CD4-positive, alpha-beta T cell treated with Interleukin-2 at 100 ng/mL for 4 hours (primary cell): Measurements from ENCODE around the gene ECE1.
"Not testable (repeated sequence)": the region's sequence is repeated elsewhere in the genome, so short reads cannot be mapped to it uniquely, and the experiment has no call there.

Source experiments
- DNase-seq: peaks from one replicate; pipeline ENCODE4 v3.0.0-alpha.2; 2020; ENCODE audit warnings: low spot score

The ECE1 gene

DNA sequence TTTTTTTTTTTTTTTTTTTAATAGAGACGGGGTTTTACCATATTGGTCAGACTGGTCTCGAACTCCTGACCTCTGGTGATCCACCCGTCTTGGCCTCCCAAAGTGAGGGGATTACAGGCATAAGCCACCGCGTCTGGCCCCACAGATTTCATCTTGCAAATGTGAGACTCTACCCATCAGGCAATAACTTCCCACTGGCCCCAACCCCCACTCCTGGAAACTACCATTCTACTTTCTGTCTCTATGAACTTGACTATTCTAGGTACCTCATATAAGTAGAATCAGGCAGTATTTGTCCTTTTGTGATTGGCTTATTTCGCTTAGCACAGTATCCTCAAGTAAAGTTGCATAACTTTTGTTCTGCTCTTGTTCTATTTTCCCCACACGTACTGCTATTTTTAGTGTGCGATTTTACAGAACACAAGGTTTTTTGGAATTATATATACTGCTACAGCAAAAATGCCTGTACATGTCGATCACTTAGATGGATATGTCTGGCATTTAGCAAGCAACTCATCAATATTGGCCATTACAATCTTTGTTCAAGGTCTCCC lies 40.2 kb downstream of the ECE1 start:
- DNase-seq, result no peak

DNA sequence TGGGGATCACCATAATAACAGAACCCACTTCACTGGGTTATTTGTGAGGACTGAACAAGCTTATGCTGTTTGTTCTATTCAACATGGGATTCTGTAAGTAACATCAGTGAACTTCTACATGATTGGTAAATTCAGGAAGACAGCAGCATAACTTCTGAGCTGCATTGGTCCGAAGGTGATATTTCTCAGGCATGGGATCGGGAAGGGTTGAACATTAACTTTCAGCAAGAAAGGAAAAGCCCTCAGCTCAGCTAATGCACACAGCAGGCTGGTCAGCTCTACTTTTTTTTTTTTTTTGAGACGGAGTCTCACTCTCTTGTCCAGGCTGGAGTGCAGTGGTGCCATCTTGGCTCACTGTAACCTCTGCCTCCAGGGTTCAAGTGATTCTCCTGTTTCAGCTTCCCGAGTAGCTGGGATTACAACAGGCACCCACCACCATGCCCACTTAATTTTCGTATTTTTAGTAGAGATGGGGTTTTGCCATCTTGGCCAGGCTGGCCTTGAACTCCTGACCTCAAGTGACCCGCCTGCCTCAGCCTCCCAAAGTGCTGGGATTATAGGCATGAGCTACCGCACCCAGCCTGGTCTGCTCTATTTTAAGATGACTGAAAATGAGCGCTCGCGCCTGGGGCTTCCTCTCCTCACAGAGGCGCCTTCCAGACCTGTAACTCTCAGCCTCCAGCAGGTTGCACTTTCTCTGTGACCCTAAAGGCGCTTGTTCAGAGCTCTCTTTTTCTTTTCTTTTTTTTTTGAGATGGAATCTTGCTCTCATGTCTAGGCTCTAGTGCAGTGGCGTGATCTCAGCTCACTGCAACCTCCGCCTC lies 42.2 kb downstream of the ECE1 start:
- DNase-seq, result no peak

DNA sequence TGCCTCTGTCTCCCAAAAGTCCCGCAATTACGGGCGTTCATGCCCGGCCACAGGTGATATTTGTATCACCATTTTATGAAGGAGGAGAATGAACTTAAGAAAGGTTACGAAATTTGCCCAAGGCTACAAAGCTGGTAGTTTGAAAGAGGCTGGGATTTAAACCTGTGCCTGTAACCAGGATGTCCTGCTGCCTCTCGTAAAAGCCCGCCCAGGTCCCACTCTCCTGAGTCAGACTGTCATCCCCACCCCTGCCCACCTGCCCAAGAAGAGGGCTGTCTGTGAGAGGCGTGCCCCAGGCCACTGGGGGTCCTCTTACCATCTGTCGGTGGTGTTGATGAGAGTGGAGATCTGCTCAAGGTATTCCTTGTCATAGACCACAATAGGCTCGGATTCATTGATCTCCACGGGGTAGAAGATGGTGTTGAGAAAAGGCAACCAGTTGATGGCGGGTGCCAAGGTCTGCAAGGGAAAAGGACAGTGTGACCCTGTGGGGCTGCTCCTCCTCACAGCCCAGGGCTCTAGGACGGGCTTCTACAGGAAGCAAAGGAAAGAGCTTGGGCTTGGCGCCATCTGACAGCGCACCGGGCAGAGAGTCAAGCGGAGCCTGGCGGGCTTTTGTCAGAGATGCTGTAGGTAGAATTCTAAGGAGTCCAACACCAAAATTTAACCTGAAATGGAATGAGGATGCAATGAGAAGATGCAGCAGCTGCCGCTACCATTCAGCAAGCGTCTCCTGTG lies 43.2 kb downstream of the ECE1 start:
- no peak for DNase-seq

DNA sequence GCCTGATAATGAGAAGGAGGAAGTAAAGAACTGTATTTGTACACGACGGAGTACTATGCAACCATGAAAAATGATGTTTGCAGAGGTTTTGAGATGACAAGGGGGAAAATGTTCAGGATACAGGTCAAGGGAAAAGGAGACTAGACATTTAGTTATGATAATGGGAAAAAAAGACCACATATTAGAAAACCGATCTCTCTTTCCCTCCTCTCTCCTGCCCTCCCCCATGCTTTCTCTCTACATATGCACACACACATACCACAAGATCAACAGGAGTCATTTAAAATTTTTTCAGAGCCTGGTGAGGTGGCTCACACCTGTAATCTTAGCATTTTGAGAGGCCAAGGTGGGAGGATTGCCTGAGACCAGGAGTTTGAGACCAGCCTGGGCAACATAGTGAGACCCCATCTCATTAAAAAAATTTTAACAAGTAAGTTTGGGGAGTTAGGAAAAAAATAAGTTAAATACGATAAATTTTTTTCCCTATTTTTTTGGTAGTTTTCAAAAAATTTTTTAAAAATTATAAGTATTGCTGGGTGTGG lies 44.5 kb downstream of the ECE1 start:
- DNase-seq, result no peak

DNA sequence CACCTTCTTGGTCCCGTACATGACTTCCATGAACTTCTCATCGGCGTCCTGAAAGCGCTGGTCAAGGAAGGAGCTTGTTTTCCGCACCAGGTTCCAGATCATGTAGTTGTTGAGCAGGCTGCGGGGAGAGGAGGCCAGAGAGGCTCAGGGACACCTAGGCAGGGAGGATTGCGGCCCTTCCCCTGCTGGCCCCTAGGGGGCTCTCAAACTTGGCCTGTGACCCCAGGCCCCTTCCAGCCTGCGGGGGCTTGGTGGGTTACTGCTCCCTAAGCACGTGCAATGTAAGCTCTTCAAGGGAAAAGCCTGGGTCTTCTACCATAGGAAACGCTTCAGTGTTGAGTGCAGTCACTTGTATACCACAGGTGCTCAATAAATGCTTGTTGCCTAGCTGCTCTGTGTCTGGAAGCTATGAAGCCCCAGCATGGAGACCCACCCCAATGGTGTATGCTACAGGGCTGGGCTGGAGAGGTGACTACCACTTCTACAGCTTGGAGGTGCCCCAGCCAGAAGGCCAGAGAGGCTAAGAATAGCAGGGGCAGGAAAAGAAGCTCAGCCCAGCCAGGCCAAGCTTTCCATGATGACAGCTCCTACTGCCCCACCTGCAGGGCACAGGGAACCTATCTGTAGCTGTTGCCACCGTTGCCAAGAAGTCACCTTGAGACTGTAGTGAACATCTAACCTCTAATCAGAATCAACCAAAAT lies 45.1 kb downstream of the ECE1 start:
- no peak for DNase-seq

DNA sequence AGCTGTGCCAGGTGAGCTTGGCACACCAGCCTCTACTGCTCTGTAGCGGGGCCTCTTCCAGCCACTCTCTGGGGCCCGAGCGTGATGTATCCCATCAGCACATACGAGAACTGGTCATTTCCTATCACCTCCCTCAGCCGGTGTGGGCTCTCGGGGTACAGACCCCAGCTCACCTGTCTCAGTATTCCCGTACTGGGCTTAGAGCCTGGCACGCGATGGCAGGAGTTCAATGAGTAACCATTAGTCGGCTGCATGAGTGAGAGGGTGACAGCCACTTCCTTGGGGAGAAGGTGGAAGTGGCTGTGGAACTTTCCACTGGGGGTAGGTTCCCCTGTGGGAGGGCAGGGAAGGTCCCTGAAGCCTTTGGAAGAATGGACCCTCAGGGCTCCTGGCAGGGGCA lies 46.1 kb downstream of the ECE1 start:
- DNase-seq, result no peak

DNA sequence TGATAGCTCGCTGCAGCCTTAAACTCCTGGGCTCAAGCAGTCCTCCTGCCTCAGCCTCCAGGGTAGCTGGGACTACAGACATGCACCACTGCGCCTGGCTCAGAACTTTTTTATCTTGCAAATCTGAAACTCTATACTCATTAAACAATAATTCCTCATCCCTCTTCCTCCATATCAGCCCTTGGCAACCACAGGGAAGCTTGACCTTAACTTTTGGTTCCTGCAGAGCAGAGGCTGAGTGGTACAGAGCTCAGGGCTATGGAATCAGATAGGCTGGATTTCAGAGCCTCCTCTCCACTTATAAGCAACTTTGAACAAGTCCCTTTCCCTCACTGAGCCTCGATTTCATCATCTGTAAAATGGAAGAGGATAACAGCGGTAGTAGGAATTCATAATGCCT lies 47.4 kb downstream of the ECE1 start:
- no peak for DNase-seq

DNA sequence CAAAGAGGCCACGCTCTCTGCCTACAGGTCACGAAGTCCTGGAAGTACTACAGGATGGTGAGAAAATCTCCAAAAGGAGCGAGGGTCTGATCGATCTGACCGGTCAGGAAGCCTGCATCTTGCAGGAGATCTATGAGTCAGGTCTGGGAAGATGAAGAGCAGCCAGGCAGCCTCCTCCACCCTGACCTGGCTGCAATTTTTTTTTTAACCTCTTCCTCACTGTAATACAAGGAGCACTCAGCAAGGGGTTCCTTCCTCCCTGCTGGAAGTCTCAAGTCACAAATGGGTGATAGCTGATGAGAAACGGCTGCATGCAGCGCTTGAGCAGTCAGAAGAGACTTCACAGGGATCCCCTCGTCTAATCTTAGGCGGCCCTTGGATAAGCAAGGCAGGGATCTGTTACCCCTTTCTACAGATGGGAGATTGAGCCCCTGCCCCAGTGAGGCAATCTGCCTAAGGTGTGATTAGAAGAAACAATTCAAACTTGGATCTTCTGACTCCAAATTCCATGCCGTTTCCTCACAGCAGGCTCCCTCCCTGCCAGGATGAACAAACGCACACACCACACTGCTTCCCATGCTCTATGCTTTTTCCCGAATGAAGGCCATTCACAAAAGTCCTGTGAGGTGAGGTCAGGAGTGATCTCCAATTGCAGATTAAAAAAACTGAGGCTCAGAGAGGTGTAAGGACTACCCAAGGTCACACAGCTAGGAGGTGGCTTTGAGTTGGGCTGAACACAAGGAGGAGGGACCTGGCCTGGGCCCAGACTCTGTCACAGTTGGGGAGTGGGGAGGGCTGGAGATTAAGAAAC lies 48.3 kb downstream of the ECE1 start:
- DNase-seq, result no peak

DNA sequence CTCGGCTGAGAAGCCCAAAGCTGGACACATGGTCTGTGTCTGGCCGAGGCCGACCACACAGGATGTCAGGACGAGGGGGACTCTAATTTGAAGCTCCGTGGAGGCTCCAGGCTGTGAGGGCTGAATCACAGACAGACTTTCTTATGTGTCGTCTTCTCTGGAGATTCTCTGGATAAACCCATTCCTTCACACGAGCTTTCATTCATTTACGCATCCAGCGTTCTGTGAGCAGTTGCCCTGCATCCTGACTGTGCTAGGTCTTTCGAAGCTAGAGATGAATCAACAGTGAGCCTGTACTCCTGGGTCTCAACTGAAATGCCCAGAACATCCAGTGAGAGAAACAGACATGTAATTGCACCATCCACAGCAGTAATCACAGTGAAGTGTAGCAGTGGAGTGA lies 49.6 kb downstream of the ECE1 start:
- DNase-seq, result no peak

DNA sequence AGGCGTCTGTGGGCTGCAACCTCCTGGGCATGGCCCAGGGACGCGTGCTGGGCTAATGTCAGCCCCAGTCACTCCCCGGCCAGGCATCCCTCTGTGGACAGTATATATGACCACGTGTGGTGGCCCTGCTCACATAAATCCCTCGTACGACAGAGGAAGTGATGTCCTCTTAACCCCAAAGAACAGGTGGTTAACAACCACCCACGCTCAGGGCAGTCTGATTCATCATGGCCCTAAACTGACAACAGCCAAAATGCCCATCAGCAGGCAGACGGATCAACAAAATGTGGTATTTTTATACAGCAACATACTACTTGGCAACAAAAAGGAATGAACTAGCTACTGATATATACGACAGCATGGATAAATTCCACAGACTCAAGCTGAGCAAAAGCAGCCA lies 51.0 kb downstream of the ECE1 start:
- DNase-seq, result no peak

DNA sequence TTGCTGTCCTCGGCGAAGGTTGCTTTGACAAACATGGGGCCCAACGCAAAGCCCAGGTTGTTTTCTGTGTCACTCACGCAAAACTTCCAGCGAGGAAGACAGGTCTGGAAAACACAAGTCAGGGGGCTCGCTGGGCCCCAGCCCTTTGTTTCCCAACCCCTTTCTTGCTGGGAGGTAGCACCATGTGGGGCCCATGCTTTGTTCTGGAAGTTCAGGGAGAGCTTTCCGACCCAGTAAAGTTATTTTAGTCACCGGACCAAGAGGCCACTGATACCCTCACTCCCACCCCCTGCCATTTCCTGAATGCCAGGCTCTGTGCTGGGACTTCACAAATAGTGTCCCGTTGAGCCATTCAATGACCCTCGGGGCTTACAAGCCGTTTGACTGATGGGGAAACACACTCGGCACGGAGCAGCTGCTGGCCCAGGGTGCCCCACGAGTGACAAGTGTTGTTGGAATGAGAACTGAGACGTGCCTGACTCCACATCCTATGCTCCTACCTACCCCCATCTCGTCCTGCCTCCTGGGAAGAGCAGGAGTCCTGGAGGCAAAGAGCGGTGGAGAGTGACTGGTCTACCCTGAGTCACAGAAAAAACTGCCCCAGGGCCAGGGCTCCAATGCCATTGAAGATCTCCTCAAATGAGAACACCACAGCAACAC lies 52.0 kb downstream of the ECE1 start:
- DNase-seq, result no peak

DNA sequence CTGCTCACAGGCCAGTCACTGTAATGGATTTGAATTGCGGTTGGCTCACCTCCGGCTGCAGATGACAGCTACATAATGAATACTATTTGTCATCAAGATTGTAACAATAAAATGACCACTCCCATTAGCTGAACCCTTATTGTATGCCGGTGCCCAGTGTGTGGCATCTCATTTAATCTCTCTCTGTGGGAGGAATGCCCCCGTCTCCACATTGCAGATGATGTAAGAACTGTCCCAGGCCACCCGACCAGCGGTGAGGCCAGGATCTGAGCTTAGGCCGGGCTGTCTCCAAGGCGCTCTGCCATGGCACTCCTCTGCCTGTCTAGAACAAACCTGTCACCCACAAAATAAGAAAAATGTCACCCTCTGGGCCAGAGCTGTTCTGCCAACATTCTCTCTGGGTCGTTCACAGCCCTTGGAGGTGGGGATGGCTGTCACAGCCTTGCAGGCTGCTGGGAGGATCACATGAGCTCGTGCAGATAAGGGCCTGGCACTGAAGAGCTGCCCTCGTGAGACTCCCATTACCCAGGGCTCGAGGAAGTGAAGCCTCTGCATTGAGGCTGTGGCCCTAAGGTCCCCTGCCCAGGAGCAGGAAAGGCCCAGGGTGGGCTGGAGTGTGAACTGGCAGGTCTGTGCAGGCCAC lies 52.7 kb downstream of the ECE1 start:
- DNase-seq, result no peak

DNA sequence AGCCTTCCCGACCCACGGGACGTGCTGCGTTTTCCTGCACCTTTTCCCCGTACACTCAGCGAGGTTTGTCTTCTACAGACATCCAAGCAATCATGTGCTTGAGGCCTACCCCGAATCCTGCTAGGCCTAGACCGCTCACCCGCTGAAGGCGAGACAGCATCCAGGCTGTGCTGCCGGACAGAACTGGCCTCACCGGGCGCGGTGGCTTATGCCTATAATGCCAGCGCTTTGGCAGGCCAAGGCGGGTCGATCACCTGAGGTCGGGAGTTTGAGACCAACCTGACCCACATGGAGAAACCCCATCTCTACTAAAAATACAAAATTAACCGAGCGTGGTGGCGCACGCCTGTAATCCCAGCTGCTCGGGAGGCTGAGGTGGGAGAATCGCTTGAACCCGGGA lies 54.1 kb downstream of the ECE1 start:
- DNase-seq, result no peak

DNA sequence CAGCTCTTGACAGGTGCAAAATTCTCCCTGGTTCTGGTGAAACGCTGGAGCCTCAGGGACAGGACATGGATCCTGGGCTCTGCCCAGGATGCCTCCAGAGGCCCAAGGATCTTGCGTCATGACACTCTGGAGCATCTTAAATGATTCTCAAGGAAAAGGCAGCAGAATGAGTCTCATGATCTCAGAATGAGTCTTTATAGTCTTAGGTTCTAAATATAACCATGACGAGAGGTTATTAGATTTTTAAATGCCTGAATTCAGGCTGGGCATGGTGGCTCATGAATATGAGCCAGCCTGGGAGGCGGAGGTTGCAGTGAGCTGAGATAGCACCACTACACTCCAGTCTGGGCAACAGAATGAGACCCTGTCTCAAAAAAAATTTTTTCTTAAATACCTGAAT lies 55.5 kb downstream of the ECE1 start:
- DNase-seq, result no peak

DNA sequence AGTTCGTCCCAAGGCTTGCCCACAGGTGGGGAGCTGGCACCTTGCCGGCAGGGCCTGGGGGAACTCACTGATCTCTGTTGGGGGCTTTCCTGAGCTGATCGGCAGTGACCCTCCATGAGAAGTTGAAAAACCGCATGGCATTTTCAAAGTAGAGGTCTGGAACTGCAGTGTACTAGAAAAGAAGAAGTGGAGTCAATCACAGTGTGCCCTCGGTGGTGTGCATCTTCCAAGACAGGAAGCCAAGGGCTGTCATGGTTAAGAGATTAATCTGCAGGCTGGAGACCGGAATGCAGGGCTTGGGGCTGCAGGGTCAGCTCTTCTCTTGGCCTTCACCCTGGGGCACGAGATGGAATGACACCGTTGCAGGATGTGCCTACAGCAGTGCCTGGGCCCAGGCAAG lies 56.8 kb downstream of the ECE1 start:
- no peak for DNase-seq

DNA sequence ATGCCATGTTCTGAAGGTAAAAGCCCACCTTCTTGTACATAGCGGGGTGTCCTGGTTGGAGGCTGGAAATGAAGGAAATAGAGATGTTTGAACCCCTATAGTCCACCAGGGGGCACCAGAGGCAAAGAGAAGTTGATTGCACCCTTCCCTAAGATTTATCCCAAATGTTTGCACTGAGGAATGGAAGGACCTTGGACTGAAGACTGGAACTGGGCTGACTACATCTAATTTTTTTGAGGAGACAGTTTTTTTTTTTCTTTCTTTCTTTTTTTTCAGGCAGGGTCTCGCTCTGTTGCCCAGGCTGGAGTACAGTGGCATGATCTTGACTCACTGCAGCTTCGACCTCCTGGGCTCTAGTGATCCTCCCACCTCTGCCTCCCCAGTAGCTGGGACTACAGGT lies 58.2 kb downstream of the ECE1 start:
- DNase-seq, result peak; percentile 47

DNA sequence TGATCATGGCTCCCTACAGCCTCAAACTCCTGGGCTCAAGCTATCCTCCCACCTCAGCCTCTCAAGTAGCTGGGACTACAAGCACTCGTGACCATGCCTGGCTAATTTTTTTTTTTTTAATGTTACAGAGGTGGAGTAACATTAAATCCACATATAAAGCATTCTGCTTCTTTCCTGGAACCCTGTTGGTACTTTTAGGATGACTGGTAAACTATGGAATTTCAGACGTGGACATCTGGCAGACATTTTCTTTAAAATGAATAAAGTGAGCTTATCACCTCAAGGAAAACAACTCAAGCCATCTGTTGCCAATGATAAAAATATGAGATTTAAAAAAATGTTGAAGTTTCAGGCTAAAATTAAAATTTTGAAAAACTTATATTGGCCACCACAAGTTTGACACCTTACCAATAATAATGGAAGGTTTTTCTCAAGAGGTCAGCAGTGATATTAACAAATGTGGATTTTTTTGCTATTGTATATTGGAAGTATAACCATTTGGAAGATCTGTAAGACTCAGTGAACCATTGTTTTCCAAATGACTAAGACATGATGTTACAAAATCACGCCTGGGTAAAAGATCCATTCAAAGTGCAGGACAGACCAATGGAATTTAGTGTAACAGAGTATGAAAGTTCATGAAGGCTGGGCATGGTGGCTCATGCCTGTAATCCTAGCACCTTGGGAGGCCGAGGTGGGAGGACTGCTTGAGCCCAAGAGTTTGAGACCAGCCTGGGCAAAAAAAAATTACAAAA lies 60.8 kb downstream of the ECE1 start:
- no peak for DNase-seq

DNA sequence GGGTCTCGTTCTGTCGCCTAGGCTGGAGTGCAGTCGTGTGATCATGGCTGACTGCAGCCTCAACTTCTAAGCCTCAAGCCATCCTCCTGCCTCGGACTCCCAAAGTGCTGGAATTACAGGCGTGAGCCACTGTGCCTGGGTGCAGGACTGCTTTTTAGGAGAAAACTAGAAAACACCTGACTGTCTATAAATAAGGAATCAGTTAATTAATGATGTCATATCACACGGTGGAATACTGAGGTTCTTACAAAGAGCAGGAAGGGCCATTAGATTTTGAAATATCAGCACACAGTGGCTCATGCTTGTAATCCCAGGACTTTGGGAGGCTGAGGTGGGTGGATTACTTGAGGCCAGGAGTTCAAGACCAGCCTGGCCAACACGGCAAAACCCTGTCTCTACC lies 62.0 kb downstream of the ECE1 start:
- not testable (repeated sequence) for DNase-seq

DNA sequence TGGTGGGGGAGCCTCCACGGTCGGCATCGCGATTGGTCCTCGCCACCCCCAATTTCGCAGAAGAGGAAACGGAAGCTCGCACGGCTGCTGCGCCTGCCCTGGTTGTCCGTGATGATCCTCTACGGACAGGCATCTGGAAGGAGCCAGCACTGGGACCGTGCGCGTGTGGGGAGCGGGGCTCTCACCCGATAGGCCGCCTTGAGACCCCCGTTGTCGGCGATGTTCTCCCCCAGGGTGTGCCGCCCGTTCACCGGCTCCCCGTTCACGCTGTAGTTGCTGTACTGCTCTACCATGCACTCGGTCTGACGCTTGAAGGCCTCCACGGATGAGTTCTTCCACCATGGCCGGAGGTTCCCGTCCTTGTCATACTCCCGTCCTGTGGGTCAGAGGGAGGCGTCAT lies 65.2 kb downstream of the ECE1 start:
- DNase-seq, result no peak

DNA sequence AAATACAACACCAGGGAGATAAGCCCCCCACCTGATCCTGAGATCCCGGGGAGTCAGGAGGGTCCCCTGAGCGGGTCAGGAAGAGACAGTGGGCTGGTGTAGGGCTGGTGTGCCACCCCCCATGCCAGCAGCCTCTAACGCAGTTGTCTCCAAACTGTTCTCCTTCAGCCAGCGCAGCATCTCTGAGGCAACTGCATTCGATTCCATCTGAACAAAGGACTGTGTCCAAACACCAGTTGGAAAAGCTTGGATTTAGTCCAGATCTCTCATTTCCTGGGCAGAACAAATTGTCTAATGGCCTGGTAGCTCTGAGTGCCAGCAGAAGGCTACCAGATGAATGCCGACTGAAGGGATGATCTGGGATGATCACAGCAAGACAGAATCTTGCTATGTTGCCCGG lies 69.4 kb downstream of the ECE1 start:
- DNase-seq, result no peak
